ENCODE measurements around the gene HOXA5. TPM values are rescaled to one million over a fixed set of nuclear protein-coding genes. Genes with fewer than 3 reads are reported as not detected.

Gene HOXA5
- total RNA-seq, 1 experiment from 2014 or later, result not detected

- H3K4me1 ChIP-seq (ENCODE audit: insufficient read depth, low read length), result no peaks in the 10 kb centered on the region
- no peak overlapping the region for H2AFZ ChIP-seq (ENCODE audit: low read length)
- no peaks in the 10 kb centered on the region for H3K9me3 ChIP-seq (ENCODE audit: control insufficient read depth, low read depth, low read length)
- no peak overlapping the region for H4K91ac ChIP-seq (ENCODE audit: insufficient read length, low read depth, low read length)
- H2AK5ac ChIP-seq (ENCODE audit: insufficient read length, low read length), result no peak overlapping the region
- no peak overlapping the region for H3K23ac ChIP-seq (ENCODE audit: insufficient read length, low read depth, low read length)
- no peak overlapping the region for H2BK15ac ChIP-seq (ENCODE audit: low read depth, low read length)
- Mint-ChIP-seq H3K4me3 (no peak overlapping the region; a peak in 1 of 5 replicates), H3K36me3 (ENCODE audit: insufficient read depth in 1 of 3, low read depth in 3 of 3) (peaks cover 0 to 2% (median 0%) of the 10 kb centered on the region in 3 experiments; a peak in 1 of 7 replicates), H3K27ac (no peak overlapping the region), H3K9me3 (peaks cover 9 to 10% of the 10 kb centered on the region in 2 experiments; a peak in 4 of 5 replicates), H3K4me1 (peaks cover 0 to 10% of the 10 kb centered on the region in 2 experiments; a peak in 1 of 4 replicates), H3K27me3 (ENCODE audit: low read depth) (peaks cover 100% of the 10 kb centered on the region)
- no peak overlapping the region for H3K27ac ChIP-seq (ENCODE audit: insufficient read length, low read depth, low read length)
- no peak overlapping the region for H3K56ac ChIP-seq (ENCODE audit: insufficient read length, low read depth, low read length)
- no peaks in the 10 kb centered on the region for H3K79me2 ChIP-seq (ENCODE audit: insufficient read depth, low read length)
- no peak overlapping the region for H4K5ac ChIP-seq (ENCODE audit: insufficient read length, low read depth, low read length)
- DNase-seq, result no peak
- H4K20me1 ChIP-seq (ENCODE audit: control insufficient read depth, insufficient read depth, insufficient read length), result peaks cover 2% of the 10 kb centered on the region
- H3K4ac ChIP-seq (ENCODE audit: low read depth, low read length), result no peak overlapping the region
- H4K8ac ChIP-seq (replicated peaks; ENCODE audit: insufficient read length, low read depth, low read length), result no peak overlapping the region
- no peak overlapping the region for H3T11ph ChIP-seq (ENCODE audit: low read length)
- H3K14ac ChIP-seq (ENCODE audit: insufficient read depth, low read length), result no peak overlapping the region
- TF ChIP-seq CTCF (conservative IDR thresholded peaks at IDR 0.05), result no peak
- H3K18ac ChIP-seq (ENCODE audit: insufficient read length, low read depth, low read length), result no peak overlapping the region
- no peak overlapping the region for H3K9ac ChIP-seq (ENCODE audit: extremely low read depth, insufficient read length, low read length)
- H3K27me3 ChIP-seq (ENCODE audit: insufficient read depth, low read length), result peaks cover 100% of the 10 kb centered on the region
- no peak overlapping the region for H2BK5ac ChIP-seq (ENCODE audit: insufficient read length, low read length)
- H2BK120ac ChIP-seq (ENCODE audit: low read depth, low read length, poor library complexity, severe bottlenecking), result no peak overlapping the region
- no peak overlapping the region for H2BK20ac ChIP-seq (ENCODE audit: low read depth, low read length, poor library complexity, severe bottlenecking)
- no peaks in the 10 kb centered on the region for H3K23me2 ChIP-seq (ENCODE audit: insufficient read length, low read depth, low read length, poor library complexity, severe bottlenecking)
- no CpG with 5 or more reads among the region's 43 CpGs for WGBS (ENCODE audit: extremely low coverage, insufficient read length, low lambda C conversion rate)
- H3K4me2 ChIP-seq (ENCODE audit: insufficient read depth, insufficient read length, low read length), result no peak overlapping the region
- H3K79me1 ChIP-seq (ENCODE audit: insufficient read depth, low read depth, low read length, poor library complexity, severe bottlenecking), result no peaks in the 10 kb centered on the region
- no peak overlapping the region for H2BK12ac ChIP-seq (ENCODE audit: insufficient read length, low read depth, low read length)
Observed at GRCh38 chr7:27124096-27124901, 19.2 kb downstream of the HOXA5 start.

Measured in H9 (cell line).